IPS-20b (cell line): Measurements from ENCODE around the gene NR0B2.
"Not testable (repeated sequence)": the region's sequence is repeated elsewhere in the genome, so short reads cannot be mapped to it uniquely, and the experiment has no call there.

Experiments used
- H3K27ac ChIP-seq: one replicate; pipeline ENCODE4 v1.5.1; 2013; ENCODE audit warnings: low read length
- H3K27me3 ChIP-seq: 2 replicates; pipeline ENCODE4 v1.6.1; 2013; ENCODE audit warnings: mild to moderate bottlenecking, low read length, inconsistent platforms; ENCODE audit not compliant: insufficient read depth
- H3K36me3 ChIP-seq: 2 replicates; pipeline ENCODE4 v1.6.1; 2013; ENCODE audit warnings: low read depth, mild to moderate bottlenecking, inconsistent platforms, low read length, moderate library complexity; ENCODE audit not compliant: insufficient read depth
- H3K4me1 ChIP-seq: 2 replicates; pipeline ENCODE4 v1.6.1; 2013; ENCODE audit warnings: mild to moderate bottlenecking, control low read depth, inconsistent platforms, low read length, moderate library complexity; ENCODE audit not compliant: insufficient read depth
- H3K4me3 ChIP-seq: 2 replicates; pipeline ENCODE4 v1.5.1; 2013; ENCODE audit warnings: mild to moderate bottlenecking, low read length, inconsistent platforms
- H3K9ac ChIP-seq: 2 replicates; pipeline ENCODE4 v1.6.1; 2013; ENCODE audit warnings: low read depth, mild to moderate bottlenecking, inconsistent platforms, low read length, moderate library complexity
- H3K9me3 ChIP-seq: 2 replicates; pipeline ENCODE4 v1.6.1; 2013; ENCODE audit warnings: mild to moderate bottlenecking, low read depth, low read length, inconsistent platforms; ENCODE audit not compliant: insufficient read depth

NR0B2 gene

DNA sequence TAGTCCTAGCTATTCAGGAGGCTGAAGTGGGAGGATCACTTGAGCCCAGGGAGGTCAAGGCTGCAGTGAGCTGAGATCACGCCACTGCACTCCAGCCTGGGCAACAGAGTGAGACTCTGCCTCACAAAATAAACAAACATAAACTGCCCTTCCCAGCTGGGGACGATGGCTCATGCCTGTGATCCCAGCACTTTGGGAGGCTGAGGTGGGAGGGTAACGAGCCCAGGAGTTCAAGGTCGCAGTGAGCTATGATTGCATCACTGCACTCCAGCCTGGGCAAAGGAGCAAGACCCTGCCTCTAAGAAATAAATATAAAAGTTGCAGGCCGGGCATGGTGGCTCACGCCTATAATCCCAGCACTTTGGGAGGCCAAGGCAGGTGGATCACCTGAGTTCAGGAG, 32.2 kb downstream of the NR0B2 start:
- H3K4me1 ChIP-seq, H3K9me3 ChIP-seq, H3K27ac ChIP-seq, H3K27me3 ChIP-seq, H3K4me3 ChIP-seq, H3K9ac ChIP-seq: not testable (repeated sequence)
- H3K36me3 ChIP-seq, result peaks cover 82% of the 10 kb centered on the region

DNA sequence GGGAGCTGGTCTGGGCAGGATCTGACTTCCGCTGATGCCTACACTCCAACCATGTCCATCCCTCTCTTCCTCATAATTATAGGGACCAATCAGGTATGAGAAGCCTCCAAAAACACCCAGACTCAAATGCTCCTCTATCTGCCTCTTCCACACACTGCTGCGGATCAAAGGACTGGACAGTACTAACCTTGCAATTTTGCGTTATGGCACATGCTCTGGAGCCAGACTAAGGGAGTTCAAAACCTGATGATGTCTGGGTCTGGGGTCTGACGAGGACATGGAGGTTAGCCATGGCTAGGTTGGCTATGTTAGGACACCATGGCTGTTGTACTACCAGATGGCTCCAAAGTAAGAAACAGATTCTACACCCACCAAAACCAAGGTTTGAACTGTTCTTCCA, 34.0 kb downstream of the NR0B2 start:
- Histone ChIP-seq H3K36me3 (peaks cover 69% of the 10 kb centered on the region), H3K4me1 (peaks cover 7% of the 10 kb centered on the region; the same call in 1 of the 2 replicates), H3K27ac (no peak overlapping the region), H3K9ac (no peak overlapping the region), H3K4me3 (no peak overlapping the region), H3K27me3 (no peaks in the 10 kb centered on the region), H3K9me3 (no peaks in the 10 kb centered on the region)

DNA sequence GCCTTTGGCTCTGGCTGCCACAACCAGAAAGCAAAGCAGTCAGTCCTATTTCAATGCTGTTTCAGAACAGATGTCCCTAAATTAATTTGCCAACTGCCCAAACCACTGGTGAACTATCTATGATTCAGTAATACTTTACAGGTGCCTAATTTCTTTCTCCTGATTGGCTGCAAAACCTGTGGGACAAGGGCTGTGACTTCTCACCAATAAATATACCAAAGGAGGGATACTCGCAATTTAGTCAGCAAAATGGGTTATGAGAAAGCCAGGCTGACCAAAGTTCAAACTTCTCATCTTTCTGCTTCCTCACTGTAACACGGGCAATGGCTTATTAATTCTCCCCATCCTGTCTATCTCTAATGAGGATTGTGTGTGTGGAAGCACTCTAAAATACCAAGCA, 36.4 kb downstream of the NR0B2 start:
- H3K9me3 ChIP-seq, result no peaks in the 10 kb centered on the region
- H3K4me3 ChIP-seq, result no peak overlapping the region
- H3K36me3 ChIP-seq, result peaks cover 44% of the 10 kb centered on the region
- H3K27me3 ChIP-seq, result no peaks in the 10 kb centered on the region
- H3K27ac ChIP-seq, result no peak overlapping the region
- no peak overlapping the region for H3K9ac ChIP-seq
- H3K4me1 ChIP-seq, result peaks cover 9% of the 10 kb centered on the region; the same call in 1 of the 2 replicates

DNA sequence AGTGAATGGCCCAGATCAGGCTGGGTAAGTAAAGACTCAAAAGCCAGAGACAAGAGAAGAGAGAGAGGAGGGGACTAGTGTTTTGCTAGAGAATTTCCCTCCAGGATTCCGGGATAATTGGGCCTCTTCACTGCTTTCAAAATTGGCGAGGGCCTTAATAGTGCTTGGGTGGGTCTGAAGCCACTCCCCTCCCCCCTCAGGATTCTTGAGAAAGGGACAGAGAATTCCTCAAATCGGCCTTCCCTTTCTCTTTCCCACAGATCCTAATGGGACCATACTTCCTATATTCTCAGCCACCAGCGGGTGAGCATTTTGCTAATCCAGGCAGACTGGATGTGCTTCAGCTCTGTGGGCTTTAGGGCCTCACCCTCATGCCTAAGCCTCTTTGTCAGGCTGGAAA, 38.9 kb downstream of the NR0B2 start:
- Histone ChIP-seq H3K4me3 (no peak overlapping the region), H3K27ac (no peak overlapping the region), H3K4me1 (peaks cover 9% of the 10 kb centered on the region; the same call in 1 of the 2 replicates), H3K9me3 (no peaks in the 10 kb centered on the region), H3K36me3 (peaks cover 24% of the 10 kb centered on the region), H3K27me3 (no peaks in the 10 kb centered on the region), H3K9ac (peak overlapping the region; percentile 17; the same call in 1 of the 2 replicates)

DNA sequence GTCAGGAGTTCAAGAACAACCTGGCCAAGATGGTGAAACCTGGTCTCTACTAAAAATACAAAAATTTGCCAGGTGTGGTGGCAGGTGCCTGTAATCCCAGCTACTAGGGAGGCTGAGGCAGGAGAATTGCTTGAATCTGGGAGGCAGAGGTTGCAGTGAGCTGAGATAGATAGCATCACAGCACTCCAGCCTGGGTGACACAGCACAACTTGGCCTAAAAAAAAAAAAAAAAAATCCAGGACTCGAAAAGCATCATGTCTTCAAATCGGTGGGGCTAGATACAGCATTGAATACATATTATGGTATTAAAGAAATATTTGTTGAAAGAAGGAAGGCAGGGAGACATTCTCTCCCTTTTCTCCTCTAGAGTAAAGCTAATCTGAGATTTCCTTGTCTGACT, 40.7 kb downstream of the NR0B2 start:
- not testable (repeated sequence) for H3K27me3 ChIP-seq, H3K4me3 ChIP-seq, H3K9ac ChIP-seq, H3K4me1 ChIP-seq, H3K27ac ChIP-seq, H3K9me3 ChIP-seq
- H3K36me3 ChIP-seq, result peaks cover 11% of the 10 kb centered on the region; the same call in 1 of the 2 replicates

DNA sequence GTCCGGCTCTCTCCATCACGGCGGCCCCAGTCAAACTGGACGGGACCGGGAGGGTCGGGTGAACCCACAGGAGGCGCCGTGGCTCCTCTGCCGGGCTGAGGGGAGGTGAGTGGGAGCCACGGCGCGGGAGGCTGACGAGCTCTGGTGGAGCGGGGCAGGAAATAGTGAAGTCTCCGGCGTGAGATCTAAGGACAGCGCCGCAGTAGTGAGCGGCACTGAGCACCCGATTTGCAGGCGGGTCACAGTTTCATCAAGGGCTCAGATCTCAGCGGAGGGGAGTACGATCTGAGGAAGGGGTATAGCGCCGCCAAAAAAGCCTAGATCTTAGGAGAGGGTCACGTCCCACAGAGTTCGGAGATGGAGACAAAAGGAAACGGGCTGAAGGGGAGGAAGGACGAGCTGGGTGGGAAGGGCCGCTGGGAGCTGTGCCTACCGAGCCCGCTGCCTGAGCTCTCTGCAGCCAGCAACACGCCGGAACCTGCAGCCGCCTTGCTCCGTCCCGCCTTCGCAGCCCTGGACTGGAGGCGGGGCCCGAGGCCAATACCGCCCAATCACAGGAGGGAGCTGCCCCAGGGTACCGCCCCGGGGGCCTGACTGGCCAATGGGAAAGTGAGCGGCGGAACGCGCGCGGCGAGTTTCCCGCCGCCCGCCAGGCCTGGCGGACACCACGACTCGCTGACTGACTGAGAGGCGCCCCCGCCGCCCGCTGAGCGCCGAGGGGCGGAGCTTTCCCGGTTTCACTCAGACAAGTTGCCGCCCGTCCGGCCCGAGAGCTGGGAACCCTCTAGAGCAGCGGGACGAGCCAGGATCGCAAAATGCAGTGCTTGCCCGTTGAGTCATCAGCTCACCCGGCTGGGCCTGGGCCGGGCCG, 48.9 kb downstream of the NR0B2 start:
- H3K9me3 ChIP-seq, result no peaks in the 10 kb centered on the region
- H3K9ac ChIP-seq, result peak overlapping the region; percentile 84
- peaks cover 2% of the 10 kb centered on the region; the same call in 1 of the 2 replicates for H3K4me1 ChIP-seq
- H3K36me3 ChIP-seq, result no peaks in the 10 kb centered on the region
- peaks cover 17% of the 10 kb centered on the region for H3K27me3 ChIP-seq
- H3K4me3 ChIP-seq, result peak overlapping the region; percentile 84
- H3K27ac ChIP-seq, result no peak overlapping the region

DNA sequence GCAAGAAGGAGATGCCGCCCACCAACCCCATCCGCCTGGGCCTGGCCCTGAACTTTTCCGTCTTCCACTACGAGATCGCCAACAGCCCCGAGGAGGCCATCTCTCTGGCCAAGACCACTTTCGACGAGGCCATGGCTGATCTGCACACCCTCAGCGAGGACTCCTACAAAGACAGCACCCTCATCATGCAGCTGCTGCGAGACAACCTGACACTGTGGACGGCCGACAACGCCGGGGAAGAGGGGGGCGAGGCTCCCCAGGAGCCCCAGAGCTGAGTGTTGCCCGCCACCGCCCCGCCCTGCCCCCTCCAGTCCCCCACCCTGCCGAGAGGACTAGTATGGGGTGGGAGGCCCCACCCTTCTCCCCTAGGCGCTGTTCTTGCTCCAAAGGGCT, 50.1 kb downstream of the NR0B2 start:
- H3K4me1 ChIP-seq, result peaks cover 2% of the 10 kb centered on the region; the same call in 1 of the 2 replicates
- no peaks in the 10 kb centered on the region for H3K9me3 ChIP-seq
- no peak overlapping the region for H3K4me3 ChIP-seq
- no peak overlapping the region for H3K9ac ChIP-seq
- H3K36me3 ChIP-seq, result no peaks in the 10 kb centered on the region
- H3K27me3 ChIP-seq, result peaks cover 17% of the 10 kb centered on the region
- no peak overlapping the region for H3K27ac ChIP-seq

DNA sequence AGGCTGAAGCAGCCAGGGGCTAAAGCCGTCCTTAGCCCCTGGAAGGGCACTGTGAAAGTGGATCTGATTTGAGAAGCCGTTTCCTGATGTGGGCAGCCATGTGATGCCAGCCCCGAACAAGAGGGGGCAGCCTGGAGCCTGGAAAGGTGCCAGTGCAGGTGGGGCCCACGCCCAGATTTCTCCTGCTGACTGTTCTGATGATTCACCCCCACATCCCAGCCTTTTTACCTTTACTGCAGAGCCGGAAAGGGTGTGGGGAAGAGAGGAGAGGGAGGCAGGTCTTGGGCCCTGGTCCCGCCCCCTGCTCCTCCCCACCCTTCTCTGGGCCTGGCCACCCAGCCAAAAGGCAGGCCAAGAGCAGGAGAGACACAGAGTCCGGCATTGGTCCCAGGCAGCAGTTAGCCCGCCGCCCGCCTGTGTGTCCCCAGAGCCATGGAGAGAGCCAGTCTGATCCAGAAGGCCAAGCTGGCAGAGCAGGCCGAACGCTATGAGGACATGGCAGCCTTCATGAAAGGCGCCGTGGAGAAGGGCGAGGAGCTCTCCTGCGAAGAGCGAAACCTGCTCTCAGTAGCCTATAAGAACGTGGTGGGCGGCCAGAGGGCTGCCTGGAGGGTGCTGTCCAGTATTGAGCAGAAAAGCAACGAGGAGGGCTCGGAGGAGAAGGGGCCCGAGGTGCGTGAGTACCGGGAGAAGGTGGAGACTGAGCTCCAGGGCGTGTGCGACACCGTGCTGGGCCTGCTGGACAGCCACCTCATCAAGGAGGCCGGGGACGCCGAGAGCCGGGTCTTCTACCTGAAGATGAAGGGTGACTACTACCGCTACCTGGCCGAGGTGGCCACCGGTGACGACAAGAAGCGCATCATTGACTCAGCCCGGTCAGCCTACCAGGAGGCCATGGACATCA, 50.7 kb downstream of the NR0B2 start, which contains the start of gene SFN:
TSS of gene SFN (plus strand) at position 369 of the 904 bp plus-strand sequence. CDS start at position 433, 64 bp downstream.
- Histone ChIP-seq H3K27ac (no peak within 1 kb of the TSS), H3K27me3 (peaks cover 17% of the 10 kb centered on the region), H3K9ac (no peak within 1 kb of the TSS), H3K4me3 (0 out of 2 replicates have a peak within 1 kb of the TSS, but pooled peaks have one; percentile 84), H3K36me3 (no peaks in the 10 kb centered on the region), H3K4me1 (peaks cover 2% of the 10 kb centered on the region; the same call in 1 of the 2 replicates), H3K9me3 (no peaks in the 10 kb centered on the region)

DNA sequence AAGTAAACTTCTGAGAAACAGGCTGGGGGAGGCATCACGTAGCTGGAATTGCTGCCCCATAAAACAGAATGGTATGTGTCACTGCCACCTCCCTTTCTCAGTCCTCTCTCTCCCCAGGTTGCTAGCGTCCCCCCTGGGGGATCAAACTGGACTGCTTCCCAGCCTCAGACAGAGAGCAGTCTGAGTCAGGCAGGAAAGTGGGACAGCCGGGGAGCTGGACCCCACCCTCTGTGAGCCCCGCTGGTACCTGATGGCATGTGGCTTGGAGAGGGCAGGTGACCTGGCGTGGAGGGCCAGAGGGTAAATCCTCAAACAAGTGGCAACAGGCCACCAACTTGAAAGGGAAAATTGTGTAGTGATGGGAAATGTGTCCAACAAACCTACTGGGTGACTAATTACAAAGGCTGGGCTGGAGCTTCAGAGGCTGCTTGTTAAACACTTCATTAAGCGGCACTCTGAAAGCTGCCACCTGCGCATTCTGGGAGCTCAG, 51.8 kb downstream of the NR0B2 start:
- Histone ChIP-seq H3K4me3 (no peak overlapping the region), H3K36me3 (no peaks in the 10 kb centered on the region), H3K9me3 (no peaks in the 10 kb centered on the region), H3K4me1 (peaks cover 2% of the 10 kb centered on the region; the same call in 1 of the 2 replicates), H3K27ac (no peak overlapping the region), H3K27me3 (peaks cover 17% of the 10 kb centered on the region), H3K9ac (no peak overlapping the region)
